Right lobe of liver (tissue), 4 donors: ENCODE results near the gene CNEP1R1.

ENCODE experiments used
- POLR2A ChIP-seq: fragments of 450-650 bp; IDR thresholded peaks from one replicate; pipeline ENCODE4 v1.6.1; 2017; ENCODE audit warnings: antibody characterized with exemption, mild to moderate bottlenecking
- TF ChIP-seq, protein P1 (sequence below), 4 donors: fragments of 200-600 bp in 3 of 4; fragments of 450-650 bp in 1 of 4; IDR thresholded peaks; one replicate each; pipeline versions ENCODE4 v1.5.1 to v1.8.0; 2016 to 2022; ENCODE audit warnings: antibody characterized with exemption in 4 of 4, mild to moderate bottlenecking in 2 of 4
- donor health status: DM: no; HTN: no; CAD: no.
- donor health status: DM: no; HTN: no; CAD: no.
- donor health status: DM: no; HTN: yes; CAD: no.

GRCh38 chr16:50069060-50069459 lies 44.0 kb downstream of the CNEP1R1 start:
- TF ChIP-seq, protein P1, sequence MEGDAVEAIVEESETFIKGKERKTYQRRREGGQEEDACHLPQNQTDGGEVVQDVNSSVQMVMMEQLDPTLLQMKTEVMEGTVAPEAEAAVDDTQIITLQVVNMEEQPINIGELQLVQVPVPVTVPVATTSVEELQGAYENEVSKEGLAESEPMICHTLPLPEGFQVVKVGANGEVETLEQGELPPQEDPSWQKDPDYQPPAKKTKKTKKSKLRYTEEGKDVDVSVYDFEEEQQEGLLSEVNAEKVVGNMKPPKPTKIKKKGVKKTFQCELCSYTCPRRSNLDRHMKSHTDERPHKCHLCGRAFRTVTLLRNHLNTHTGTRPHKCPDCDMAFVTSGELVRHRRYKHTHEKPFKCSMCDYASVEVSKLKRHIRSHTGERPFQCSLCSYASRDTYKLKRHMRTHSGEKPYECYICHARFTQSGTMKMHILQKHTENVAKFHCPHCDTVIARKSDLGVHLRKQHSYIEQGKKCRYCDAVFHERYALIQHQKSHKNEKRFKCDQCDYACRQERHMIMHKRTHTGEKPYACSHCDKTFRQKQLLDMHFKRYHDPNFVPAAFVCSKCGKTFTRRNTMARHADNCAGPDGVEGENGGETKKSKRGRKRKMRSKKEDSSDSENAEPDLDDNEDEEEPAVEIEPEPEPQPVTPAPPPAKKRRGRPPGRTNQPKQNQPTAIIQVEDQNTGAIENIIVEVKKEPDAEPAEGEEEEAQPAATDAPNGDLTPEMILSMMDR (IDR thresholded peaks at IDR 0.05): no peak
- TF ChIP-seq POLR2A: no peak
